ENCODE results near the gene ST3GAL4. TPM values are rescaled to one million over a fixed set of nuclear protein-coding genes. Genes with fewer than 3 reads are reported as not detected.

ST3GAL4 gene
- total RNA-seq, 1 donor from 2014 or later = 22.4 TPM

GRCh38 chr11:126339073-126339862 lies 16.2 kb upstream of the ST3GAL4 start:
- DNase-seq (ENCODE audit: low read depth, low spot score) = no peak
- Mint-ChIP-seq H3K9me3 (no peaks in the 10 kb centered on the region), H3K27ac (ENCODE audit: unreplicated experiment) (peak overlapping the region; percentile 45), H3K4me3 (no peak overlapping the region), H3K27me3 (ENCODE audit: low read depth) (no peaks in the 10 kb centered on the region), H3K36me3 (ENCODE audit: low read depth) (peaks cover 16% of the 10 kb centered on the region), H3K4me1 (peaks cover 50% of the 10 kb centered on the region)
- no peak for TF ChIP-seq CTCF (conservative IDR thresholded peaks at IDR 0.05)

GRCh38 chr11:126339863-126340434 lies 15.5 kb upstream of the ST3GAL4 start:
- H3K27me3 Mint-ChIP-seq (ENCODE audit: low read depth) = no peaks in the 10 kb centered on the region
- DNase-seq (ENCODE audit: low read depth, low spot score) = no peak
- peak overlapping the region; percentile 57 for H3K27ac Mint-ChIP-seq (ENCODE audit: unreplicated experiment)
- no peak overlapping the region for H3K4me3 Mint-ChIP-seq
- no peaks in the 10 kb centered on the region for H3K9me3 Mint-ChIP-seq
- peaks cover 48% of the 10 kb centered on the region for H3K4me1 Mint-ChIP-seq
- TF ChIP-seq CTCF (conservative IDR thresholded peaks at IDR 0.05) = no peak
- H3K36me3 Mint-ChIP-seq (ENCODE audit: low read depth) = peaks cover 16% of the 10 kb centered on the region

- H3K4me1 Mint-ChIP-seq = peaks cover 46% of the 10 kb centered on the region
Observed at GRCh38 chr11:126340960-126341606, 14.4 kb upstream of the ST3GAL4 start.

GRCh38 chr11:126341760-126342161 lies 13.7 kb upstream of the ST3GAL4 start:
- Mint-ChIP-seq H3K36me3 (ENCODE audit: low read depth) (peaks cover 16% of the 10 kb centered on the region), H3K9me3 (no peaks in the 10 kb centered on the region), H3K27me3 (ENCODE audit: low read depth) (no peaks in the 10 kb centered on the region), H3K4me1 (peaks cover 43% of the 10 kb centered on the region), H3K27ac (ENCODE audit: unreplicated experiment) (peak overlapping the region; percentile 76), H3K4me3 (peak overlapping the region; percentile 31)
- no peak for DNase-seq (ENCODE audit: low read depth, low spot score)
- TF ChIP-seq CTCF (conservative IDR thresholded peaks at IDR 0.05) = no peak

More at GRCh38 chr11:126340960-126341606, 14.4 kb upstream of the ST3GAL4 start:
- Mint-ChIP-seq H3K9me3 (no peaks in the 10 kb centered on the region), H3K36me3 (ENCODE audit: low read depth) (peaks cover 16% of the 10 kb centered on the region), H3K4me3 (peak overlapping the region; percentile 15), H3K27me3 (ENCODE audit: low read depth) (no peaks in the 10 kb centered on the region), H3K27ac (ENCODE audit: unreplicated experiment) (no peak overlapping the region)
- TF ChIP-seq CTCF (conservative IDR thresholded peaks at IDR 0.05) = no peak
- no peak for DNase-seq (ENCODE audit: low read depth, low spot score)

- H3K4me1 Mint-ChIP-seq = peaks cover 39% of the 10 kb centered on the region
- no peak overlapping the region for H3K4me3 Mint-ChIP-seq
Observed at GRCh38 chr11:126343051-126343450, 12.4 kb upstream of the ST3GAL4 start.

More at GRCh38 chr11:126343051-126343450, 12.4 kb upstream of the ST3GAL4 start:
- no peak for DNase-seq (ENCODE audit: low read depth, low spot score)
- H3K9me3 Mint-ChIP-seq = no peaks in the 10 kb centered on the region
- H3K27me3 Mint-ChIP-seq (ENCODE audit: low read depth) = no peaks in the 10 kb centered on the region
- peaks cover 16% of the 10 kb centered on the region for H3K36me3 Mint-ChIP-seq (ENCODE audit: low read depth)
- no peak for TF ChIP-seq CTCF (conservative IDR thresholded peaks at IDR 0.05)
- no peak overlapping the region for H3K27ac Mint-ChIP-seq (ENCODE audit: unreplicated experiment)
